Esophagus mucosa (tissue), 1 donor: ENCODE measurements around the gene NEDD1. TPM values are rescaled to one million over a fixed set of nuclear protein-coding genes. Genes with fewer than 3 reads are reported as not detected.
A peak's percentile ranks its signal among the peaks of the same experiment; 100 is the strongest.

Source experiments
- ATAC-seq: fragments of 200-7000 bp; cut with Tn5 transposase; one replicate; pipeline ENCODE4 v1.9.1; 2020
- total RNA-seq: library from RNA; stranded (reverse); gene quantifications from one replicate; pipeline ENCODE4 v1.2.4, GENCODE V29; 2023
- donor health status: DM: yes; HTN: yes; CAD: no.

Gene NEDD1, protein sequence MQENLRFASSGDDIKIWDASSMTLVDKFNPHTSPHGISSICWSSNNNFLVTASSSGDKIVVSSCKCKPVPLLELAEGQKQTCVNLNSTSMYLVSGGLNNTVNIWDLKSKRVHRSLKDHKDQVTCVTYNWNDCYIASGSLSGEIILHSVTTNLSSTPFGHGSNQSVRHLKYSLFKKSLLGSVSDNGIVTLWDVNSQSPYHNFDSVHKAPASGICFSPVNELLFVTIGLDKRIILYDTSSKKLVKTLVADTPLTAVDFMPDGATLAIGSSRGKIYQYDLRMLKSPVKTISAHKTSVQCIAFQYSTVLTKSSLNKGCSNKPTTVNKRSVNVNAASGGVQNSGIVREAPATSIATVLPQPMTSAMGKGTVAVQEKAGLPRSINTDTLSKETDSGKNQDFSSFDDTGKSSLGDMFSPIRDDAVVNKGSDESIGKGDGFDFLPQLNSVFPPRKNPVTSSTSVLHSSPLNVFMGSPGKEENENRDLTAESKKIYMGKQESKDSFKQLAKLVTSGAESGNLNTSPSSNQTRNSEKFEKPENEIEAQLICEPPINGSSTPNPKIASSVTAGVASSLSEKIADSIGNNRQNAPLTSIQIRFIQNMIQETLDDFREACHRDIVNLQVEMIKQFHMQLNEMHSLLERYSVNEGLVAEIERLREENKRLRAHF
- total RNA-seq: 11.2 TPM

- ATAC-seq: peak; percentile 91
These were observed at the start of gene NEDD1 for GRCh38 chr12:96906849-96907670. Gene NEDD1, plus strand, starts transcription at chr12:96907257. Its CDS starts 2,503 bp downstream, at chr12:96909760.

GRCh38 chr12:96858162-96858561 is 48.9 kb upstream of the NEDD1 start:
- no peak for ATAC-seq

DNA sequence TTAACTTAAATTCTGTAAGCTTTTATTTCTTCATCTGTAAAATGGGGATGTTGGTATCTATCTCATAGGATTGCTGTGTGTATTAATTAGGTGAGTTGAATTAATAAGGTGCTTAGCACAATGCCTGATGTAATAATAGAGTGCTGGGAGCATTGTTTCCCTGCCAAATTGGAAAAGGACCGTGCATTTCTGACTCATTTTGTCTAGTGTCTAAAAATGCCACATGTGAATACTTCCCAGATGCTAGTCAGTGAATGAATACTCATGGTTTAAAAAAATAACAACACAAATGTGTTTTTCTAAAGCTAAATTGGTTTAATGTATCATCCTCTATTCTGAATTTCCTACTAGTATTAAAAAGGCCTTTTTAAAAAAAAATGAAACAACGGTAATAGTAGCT is 45.4 kb upstream of the NEDD1 start:
- no peak for ATAC-seq

DNA sequence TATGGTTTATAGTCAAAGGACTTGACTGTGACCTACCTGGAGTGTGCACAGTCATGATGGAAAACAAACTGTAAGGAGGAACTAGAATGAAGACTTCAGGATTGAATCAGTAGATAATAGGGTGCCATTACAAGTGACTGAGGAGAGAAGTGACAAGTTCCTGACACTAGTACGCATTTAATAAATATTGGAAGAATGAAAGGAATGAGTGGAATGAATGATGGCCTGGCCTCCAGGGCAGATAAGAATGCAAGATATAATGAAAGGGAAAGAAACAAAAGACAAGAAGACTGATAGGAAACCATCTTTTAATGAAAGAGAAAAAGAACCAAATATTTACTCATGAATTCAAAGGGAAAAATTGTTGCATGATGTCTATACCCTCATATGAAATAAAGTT is 44.7 kb upstream of the NEDD1 start:
- ATAC-seq: no peak

GRCh38 chr12:96864335-96864734 is 42.7 kb upstream of the NEDD1 start:
- ATAC-seq: no peak

GRCh38 chr12:96866801-96867590 is 40.1 kb upstream of the NEDD1 start:
- ATAC-seq: no peak

GRCh38 chr12:96870946-96871345 is 36.1 kb upstream of the NEDD1 start:
- no peak for ATAC-seq

GRCh38 chr12:96872961-96873360 is 34.1 kb upstream of the NEDD1 start:
- ATAC-seq: no peak

DNA sequence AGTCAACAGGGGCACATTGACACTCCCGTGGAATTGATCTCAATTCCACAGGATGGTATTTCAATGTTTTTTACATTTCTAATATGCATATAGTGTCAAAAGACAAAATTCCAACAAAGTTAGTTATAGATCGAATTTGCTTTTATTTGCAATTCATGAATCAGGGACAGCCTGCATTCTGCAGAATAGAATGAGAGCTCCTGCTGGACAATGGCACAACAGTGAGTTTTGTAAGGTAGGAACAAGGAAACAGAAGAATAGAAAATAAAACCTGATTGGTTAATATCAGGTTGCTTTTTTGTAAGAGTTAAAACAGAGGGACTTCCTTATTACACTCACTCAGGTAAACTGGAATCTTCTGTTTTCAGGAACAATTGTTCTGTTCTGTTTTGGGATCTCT is 32.8 kb upstream of the NEDD1 start:
- ATAC-seq: no peak

GRCh38 chr12:96876966-96877365 is 30.1 kb upstream of the NEDD1 start:
- ATAC-seq: no peak

DNA sequence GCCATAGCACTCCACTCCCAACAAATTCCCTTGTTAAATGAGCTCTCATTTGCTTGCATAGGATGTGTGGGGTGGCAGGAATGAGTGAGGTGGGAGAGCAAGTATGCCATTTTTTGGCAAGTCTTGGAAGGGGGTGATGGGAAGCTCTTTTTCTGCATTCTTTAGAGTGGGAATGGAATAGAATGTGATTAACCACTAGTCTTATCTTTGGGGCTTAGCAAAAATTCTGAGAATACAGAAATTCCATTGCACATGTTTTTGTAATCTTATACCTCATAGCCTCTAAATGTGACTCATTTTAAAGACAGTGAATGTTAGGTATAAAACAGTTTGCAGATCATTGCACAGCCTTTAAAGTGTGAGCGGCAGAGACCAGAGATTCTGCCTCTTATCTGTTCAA is 28.4 kb upstream of the NEDD1 start:
- ATAC-seq: no peak

GRCh38 chr12:96879301-96879700 is 27.8 kb upstream of the NEDD1 start:
- ATAC-seq: no peak

GRCh38 chr12:96880220-96880619 is 26.8 kb upstream of the NEDD1 start:
- ATAC-seq: no peak

- ATAC-seq: no peak
These were observed 25.4 kb upstream of the NEDD1 start for GRCh38 chr12:96881608-96882007.

- peak; percentile 48 for ATAC-seq
These were observed 24.2 kb upstream of the NEDD1 start for GRCh38 chr12:96882862-96883261.

GRCh38 chr12:96883571-96883970 is 23.5 kb upstream of the NEDD1 start:
- ATAC-seq: no peak

GRCh38 chr12:96886998-96887677 is 19.9 kb upstream of the NEDD1 start:
- ATAC-seq: no peak

- ATAC-seq: peak; percentile 81
These were observed 17.7 kb upstream of the NEDD1 start for GRCh38 chr12:96889273-96889933.

DNA sequence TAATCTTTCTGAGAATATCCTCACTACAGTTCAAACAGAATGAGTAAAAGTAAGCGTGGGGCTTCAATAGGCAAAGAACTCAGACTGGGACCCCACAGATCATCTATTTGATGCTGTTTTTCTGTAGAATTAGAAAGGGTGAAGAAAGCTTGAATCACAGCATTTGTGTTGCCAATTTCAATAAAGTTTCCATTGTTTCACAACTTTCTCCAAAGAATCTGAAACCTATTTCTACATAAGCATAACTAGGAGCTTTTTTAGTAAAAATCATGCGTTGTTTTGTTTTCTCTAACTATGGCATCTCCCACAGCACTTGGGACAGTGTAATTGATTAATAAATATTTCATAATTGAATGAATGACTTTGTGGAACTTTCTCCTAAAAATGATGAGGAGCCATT is 16.7 kb upstream of the NEDD1 start:
- no peak for ATAC-seq

DNA sequence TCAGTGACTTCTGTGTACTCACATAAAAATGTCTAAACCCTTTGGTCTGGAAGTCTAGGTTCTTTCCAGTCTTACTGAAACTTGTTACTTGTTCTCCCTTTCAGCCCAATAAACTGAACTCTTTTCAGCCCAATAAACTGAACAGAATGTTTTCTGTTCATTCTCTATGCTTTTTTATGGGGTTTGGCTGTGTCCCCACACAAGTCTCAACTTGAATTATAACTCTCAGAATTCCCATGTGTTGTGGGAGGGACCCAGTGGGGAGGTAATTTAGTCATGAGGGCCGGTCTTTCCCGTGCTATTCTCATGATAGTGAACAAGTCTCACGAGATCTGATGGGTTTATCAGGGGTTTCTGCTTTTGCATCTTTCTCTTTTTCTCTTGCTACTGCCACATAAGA is 15.0 kb upstream of the NEDD1 start:
- no peak for ATAC-seq

- ATAC-seq: no peak
These were observed 9.6 kb upstream of the NEDD1 start for GRCh38 chr12:96897421-96897820.
